GM13977 (cell line): ENCODE measurements around the gene NOS1AP.
"Not testable (repeated sequence)": the region's sequence is repeated elsewhere in the genome, so short reads cannot be mapped to it uniquely, and the experiment has no call there.

Source experiments
- DNase-seq: peaks from one replicate; pipeline ENCODE4 v3.0.0; 2012; ENCODE audit warnings: low spot score
- in situ Hi-C: fragments of 300-500 bp; cut with MboI; formaldehyde crosslinking; loops from one replicate; pipeline ENCODE4 v1.12.0; 2022; ENCODE audit warnings: low sequenced_read_pairs, low pct_unique_long_range_greater_than_20kb, mixed read lengths, inconsistent platforms; ENCODE audit not compliant: unreplicated experiment
- TF ChIP-seq, protein P1 (sequence below): IDR thresholded peaks from 2 replicates; pipeline ENCODE4 v1.5.1; 2012; ENCODE audit warnings: mild to moderate bottlenecking, control low read depth; ENCODE audit not compliant: insufficient read depth; ENCODE audit errors: extremely low read depth, missing control alignments

NOS1AP gene

DNA sequence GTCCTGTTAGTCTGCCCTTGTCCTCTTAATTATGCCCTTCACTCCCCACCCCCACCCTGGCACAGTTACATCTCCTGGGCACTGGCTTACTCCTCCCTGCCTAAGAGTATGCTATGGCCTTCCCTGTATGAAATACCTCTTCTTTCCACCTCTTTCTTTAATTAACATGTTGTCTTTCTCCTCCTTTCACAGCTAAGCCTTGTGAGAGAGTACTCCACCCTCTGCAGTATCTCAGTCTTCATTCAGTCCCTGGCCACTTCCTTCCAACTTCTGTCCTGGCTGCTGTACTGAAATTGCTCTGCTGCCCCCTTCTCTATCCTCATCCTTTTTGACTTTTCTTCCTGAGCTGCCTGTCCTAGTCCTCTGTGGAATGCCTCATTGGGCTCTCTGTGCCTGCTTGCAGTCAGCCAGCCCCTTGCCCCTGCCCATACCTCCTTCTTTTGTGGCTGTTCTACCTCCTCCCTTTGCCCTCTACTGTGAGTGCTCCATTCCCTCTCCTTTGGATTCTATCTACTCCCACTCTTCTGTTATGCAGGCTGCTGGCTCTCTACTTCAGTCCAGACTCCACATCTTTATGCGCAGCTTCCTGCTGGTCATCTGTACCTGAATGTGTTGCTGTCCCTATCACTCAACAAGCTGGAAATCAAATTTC is 8.3 kb downstream of the NOS1AP start:
- in situ Hi-C loops = no loop called here
- TF ChIP-seq, protein P1, sequence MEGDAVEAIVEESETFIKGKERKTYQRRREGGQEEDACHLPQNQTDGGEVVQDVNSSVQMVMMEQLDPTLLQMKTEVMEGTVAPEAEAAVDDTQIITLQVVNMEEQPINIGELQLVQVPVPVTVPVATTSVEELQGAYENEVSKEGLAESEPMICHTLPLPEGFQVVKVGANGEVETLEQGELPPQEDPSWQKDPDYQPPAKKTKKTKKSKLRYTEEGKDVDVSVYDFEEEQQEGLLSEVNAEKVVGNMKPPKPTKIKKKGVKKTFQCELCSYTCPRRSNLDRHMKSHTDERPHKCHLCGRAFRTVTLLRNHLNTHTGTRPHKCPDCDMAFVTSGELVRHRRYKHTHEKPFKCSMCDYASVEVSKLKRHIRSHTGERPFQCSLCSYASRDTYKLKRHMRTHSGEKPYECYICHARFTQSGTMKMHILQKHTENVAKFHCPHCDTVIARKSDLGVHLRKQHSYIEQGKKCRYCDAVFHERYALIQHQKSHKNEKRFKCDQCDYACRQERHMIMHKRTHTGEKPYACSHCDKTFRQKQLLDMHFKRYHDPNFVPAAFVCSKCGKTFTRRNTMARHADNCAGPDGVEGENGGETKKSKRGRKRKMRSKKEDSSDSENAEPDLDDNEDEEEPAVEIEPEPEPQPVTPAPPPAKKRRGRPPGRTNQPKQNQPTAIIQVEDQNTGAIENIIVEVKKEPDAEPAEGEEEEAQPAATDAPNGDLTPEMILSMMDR = no peak
- no peak for DNase-seq

DNA sequence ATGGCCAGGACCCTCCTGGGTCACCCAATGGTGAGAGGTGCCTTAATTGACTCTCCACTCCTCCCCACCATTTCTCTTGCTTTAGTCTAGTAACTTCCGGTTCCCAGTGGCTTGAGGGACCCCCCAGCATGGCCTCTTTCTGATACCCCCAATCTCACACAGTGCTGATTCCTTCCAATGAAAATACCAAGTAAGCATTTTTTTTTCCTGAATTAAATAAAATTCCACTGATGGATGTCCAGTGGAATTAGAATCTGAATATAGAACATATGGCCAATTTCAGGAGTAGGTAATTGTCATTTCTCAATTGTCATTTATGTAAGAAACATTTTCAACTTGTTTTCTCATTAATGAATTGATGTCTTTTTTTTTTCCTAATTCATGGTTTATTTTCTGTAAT is 9.5 kb downstream of the NOS1AP start:
- TF ChIP-seq, protein P1 = no peak
- in situ Hi-C loops = no loop called here
- no peak for DNase-seq

DNA sequence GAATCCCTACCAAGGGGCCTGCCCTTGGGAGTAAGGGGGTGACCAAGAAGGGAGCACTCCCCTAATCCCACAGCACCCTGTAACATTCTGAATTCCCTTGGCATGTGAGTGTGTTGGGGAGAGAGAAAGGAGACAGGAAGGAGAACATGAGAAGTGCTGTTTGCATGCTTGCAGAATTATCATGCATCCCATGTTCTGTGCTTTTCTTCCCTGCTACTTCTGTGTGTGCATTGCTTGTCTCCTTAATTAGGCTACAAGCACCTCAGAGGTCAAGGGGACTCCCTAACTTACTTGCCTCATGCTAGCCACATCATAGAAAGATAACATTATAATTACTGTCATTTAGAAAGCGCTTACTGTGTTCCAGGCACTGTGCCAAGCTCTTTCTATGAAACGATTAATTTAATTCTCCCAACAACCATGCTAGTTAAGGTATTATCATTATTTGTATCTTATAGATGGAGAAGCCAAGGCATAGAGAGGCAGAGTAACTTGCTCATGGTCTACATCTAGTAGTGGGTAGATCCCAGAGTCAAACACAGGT is 11.1 kb downstream of the NOS1AP start:
- in situ Hi-C loops = no loop called here
- DNase-seq = no peak

DNA sequence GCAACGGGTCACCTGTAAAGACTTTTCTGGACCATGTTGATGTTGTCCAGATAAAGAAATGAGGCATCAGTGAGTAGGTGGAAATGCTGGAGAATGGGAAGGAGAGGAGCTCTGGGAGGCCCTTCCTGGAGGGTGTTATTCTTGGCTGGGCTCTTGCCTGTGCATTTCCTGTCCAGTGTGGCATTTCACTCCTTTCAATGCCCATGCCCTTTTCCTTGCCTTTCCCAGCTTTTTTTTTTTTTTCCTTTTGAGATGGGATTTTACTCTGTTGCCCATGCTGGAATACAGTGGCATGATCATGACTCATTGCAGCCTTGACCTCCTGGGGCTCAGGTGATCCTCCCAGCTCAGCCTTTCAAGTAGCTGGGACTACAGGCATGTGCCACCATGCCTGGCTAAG is 11.8 kb downstream of the NOS1AP start:
- TF ChIP-seq, protein P1 = no peak
- in situ Hi-C loops = no loop called here
- no peak for DNase-seq

More for the DNA sequence above, 11.1 kb downstream of the NOS1AP start:
- TF ChIP-seq, protein P1 = no peak

DNA sequence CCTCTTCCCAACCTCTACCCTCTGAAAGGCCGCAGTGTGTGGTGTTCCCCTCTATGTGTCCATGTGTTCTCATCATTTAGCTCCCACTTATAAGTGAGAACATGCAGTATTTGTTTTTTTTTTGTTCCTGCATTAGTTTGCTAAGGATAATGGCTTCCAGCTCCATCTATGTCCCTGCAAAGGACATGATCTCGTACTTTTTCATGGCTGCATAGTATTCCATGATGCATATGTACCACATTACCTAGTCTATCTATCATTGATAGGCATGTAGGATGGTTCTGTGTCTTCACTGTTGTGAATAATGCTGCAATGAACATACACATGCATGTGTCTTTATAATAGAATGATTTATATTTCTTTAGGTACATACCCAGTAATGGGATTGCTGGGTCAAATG is 12.6 kb downstream of the NOS1AP start:
- in situ Hi-C loops, DNase-seq: not testable (repeated sequence)

DNA sequence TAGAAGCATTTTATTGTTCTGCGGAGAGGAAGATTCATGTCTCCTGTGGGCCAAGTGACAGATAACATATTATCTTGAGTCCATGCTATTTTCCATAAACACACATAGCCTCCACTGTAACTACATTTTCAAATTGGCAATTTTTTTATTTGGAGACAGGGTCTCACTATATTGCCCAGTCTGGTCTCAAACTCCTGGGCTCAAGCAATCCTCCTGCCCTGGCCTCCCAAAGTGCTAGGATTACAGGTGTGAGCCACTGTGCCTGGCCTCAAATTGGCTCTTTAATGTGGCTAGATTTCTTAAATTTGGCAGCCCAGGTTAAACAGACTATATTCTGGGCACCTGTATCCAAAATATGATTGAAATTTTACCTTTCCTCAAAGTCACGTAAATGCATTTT is 13.8 kb downstream of the NOS1AP start:
- in situ Hi-C loops = no loop called here
- DNase-seq = no peak
- TF ChIP-seq, protein P1 = no peak

DNA sequence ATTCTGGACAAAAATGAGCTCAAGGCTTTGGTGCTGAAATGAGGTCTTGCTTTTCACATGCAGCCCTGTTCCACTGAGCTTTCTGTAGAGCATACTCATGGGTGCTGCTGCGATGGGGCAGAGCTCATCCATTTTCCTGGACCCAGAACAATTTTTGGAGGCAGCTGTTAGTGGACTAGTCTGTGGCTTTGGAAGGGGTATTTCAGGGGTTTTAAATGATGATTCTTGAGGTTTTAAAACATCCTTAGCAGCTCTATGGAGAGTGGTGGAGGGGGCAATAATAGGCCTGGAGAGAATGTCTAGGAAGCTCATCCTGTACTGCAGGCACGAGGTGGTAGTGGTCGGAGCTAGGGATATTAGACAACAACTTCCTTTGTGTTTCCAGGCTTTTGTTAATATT is 16.5 kb downstream of the NOS1AP start:
- in situ Hi-C loops = no loop called here
- DNase-seq = no peak
- TF ChIP-seq, protein P1 = no peak
